B cell (primary cell): ENCODE data around the gene RAD51B. TPM values are rescaled to one million over a fixed set of nuclear protein-coding genes. Genes with fewer than 3 reads are reported as not detected.

Source experiments
- ATAC-seq: fragments of 200-7000 bp; cut with Tn5 transposase; one replicate; pipeline ENCODE4 v1.10.0; 2021; ENCODE audit warnings: low read depth, mild to moderate bottlenecking, moderate number of reproducible peaks, moderate library complexity
- CTCF ChIA-PET: fragments of 350-600 bp; sonication (Branson Sonifier 250); formaldehyde crosslinking; loops from one replicate; lab custom pipeline; 2021; ENCODE audit warnings: antibody characterized with exemption, inconsistent platforms; lab: Charles Lee
- POLR2A ChIA-PET: fragments of 350-600 bp; sonication (Branson Sonifier 250); formaldehyde crosslinking; loops from one replicate; lab custom pipeline; 2021; ENCODE audit warnings: antibody characterized with exemption; lab: Charles Lee
- DNase-seq: peaks from one replicate; pipeline ENCODE4 v3.0.0; 2013
- H2AFZ ChIP-seq: 2 replicates; pipeline ENCODE4 v1.6.1; 2012; ENCODE audit warnings: mild to moderate bottlenecking, low read depth, low read length; ENCODE audit not compliant: insufficient read depth, poor library complexity, severe bottlenecking
- H3K27ac ChIP-seq, 2 donors: 1 replicate in 1 of 2; 2 replicates in 1 of 2; pipeline ENCODE4 v1.5.1; 2012 to 2013; ENCODE audit warnings: low read length in 2 of 2, mild to moderate bottlenecking in 2 of 2, moderate library complexity in 1 of 2
- H3K27me3 ChIP-seq, 4 experiments: fragments of 200-600 bp in 1 of 4; sonication (generic) in 1 of 4; replicated peaks in 1 of 4; 1 replicate in 2 of 4; 2 replicates in 2 of 4; pipeline versions ENCODE4 v1.6.1 to v1.7.0; 2013 to 2016; ENCODE audit warnings: low read length in 3 of 4, mild to moderate bottlenecking in 2 of 4, mixed read lengths in 1 of 4, moderate library complexity in 1 of 4; ENCODE audit not compliant: insufficient read depth in 4 of 4, control insufficient read depth in 3 of 4; ENCODE audit errors: control extremely low read depth in 1 of 4
- H3K36me3 ChIP-seq, 2 experiments: replicated peaks in 1 of 2; 1 replicate in 1 of 2; 2 replicates in 1 of 2; pipeline versions ENCODE4 v1.6.1 to v1.7.1; 2013; ENCODE audit warnings: low read length in 1 of 2; ENCODE audit not compliant: insufficient read depth in 2 of 2, control insufficient read depth in 1 of 2; ENCODE audit errors: control extremely low read depth in 1 of 2, extremely low read depth in 1 of 2
- H3K4me1 ChIP-seq, 2 donors: fragments of 200-600 bp in 1 of 2; sonication (generic) in 1 of 2; 1 replicate in 1 of 2; 2 replicates in 1 of 2; pipeline versions ENCODE4 v1.5.1 to v1.6.1; 2013 to 2017; ENCODE audit warnings: low read length in 2 of 2; ENCODE audit not compliant: control insufficient read depth in 2 of 2, insufficient read depth in 2 of 2
- H3K4me2 ChIP-seq: replicated peaks from 2 replicates; pipeline ENCODE3; 2012; ENCODE audit warnings: mild to moderate bottlenecking, low read depth, low read length; ENCODE audit not compliant: poor library complexity, severe bottlenecking
- H3K4me3 ChIP-seq, 5 experiments: fragments of 200-600 bp in 1 of 5; sonication (generic) in 1 of 5; 1 replicate in 3 of 5; 2 replicates in 2 of 5; pipeline versions ENCODE4 v1.5.1 to v1.7.0; 2011 to 2016; ENCODE audit warnings: low read length in 4 of 5, mild to moderate bottlenecking in 4 of 5, low read depth in 2 of 5, control low read depth in 1 of 5, moderate library complexity in 1 of 5; ENCODE audit not compliant: insufficient read depth in 1 of 5; ENCODE audit errors: control extremely low read depth in 1 of 5, extremely low read depth in 1 of 5
- H3K79me2 ChIP-seq: fragments of 200-600 bp; sonication (generic); one replicate; pipeline ENCODE4 v1.6.0; 2016; ENCODE audit warnings: low read length; ENCODE audit not compliant: control insufficient read depth, insufficient read depth
- H3K9ac ChIP-seq: fragments of 200-600 bp; sonication (generic); 2 replicates; pipeline ENCODE4 v1.6.1; 2017; ENCODE audit warnings: mild to moderate bottlenecking, low read length, moderate library complexity
- H3K9me3 ChIP-seq, 3 donors: one replicate each; pipeline versions ENCODE4 v1.6.1 to v1.7.1; 2013; ENCODE audit warnings: low read length in 2 of 3; ENCODE audit not compliant: control insufficient read depth in 2 of 3, insufficient read depth in 1 of 3; ENCODE audit errors: control extremely low read depth in 1 of 3
- H4K20me1 ChIP-seq: 2 replicates; pipeline ENCODE4 v1.6.0; 2012; ENCODE audit warnings: mild to moderate bottlenecking, low read length; ENCODE audit not compliant: insufficient read depth, control insufficient read depth, poor library complexity, severe bottlenecking
- H3K27ac Mint-ChIP-seq: one replicate; pipeline ENCODE4 v1.8.0; 2021; ENCODE audit warnings: mixed read lengths
- H3K27me3 Mint-ChIP-seq: one replicate; pipeline ENCODE4 v1.8.0; 2021; ENCODE audit warnings: mixed read lengths
- H3K4me1 Mint-ChIP-seq: one replicate; pipeline ENCODE4 v1.8.0; 2021; ENCODE audit warnings: mixed read lengths
- H3K4me3 Mint-ChIP-seq: one replicate; pipeline ENCODE4 v1.8.0; 2021; ENCODE audit warnings: mixed read lengths
- H3K9me3 Mint-ChIP-seq: one replicate; pipeline ENCODE4 v1.8.0; 2022; ENCODE audit warnings: mixed read lengths; ENCODE audit not compliant: insufficient read depth
- CTCF ChIP-seq: fragments of 200-600 bp; IDR thresholded peaks from one replicate; pipeline ENCODE4 v1.8.0; 2022; ENCODE audit warnings: antibody characterized with exemption, mild to moderate bottlenecking
- EZH2 ChIP-seq: IDR thresholded peaks from 2 replicates; pipeline ENCODE4 v1.6.1; 2012; ENCODE audit warnings: borderline replicate concordance, low read depth, mild to moderate bottlenecking, moderate library complexity, low read length; ENCODE audit not compliant: insufficient read depth, poor library complexity, severe bottlenecking
- WGBS: methylation state at CpG from one replicate; pipeline ENCODE4 v1.1.5; 2013; ENCODE audit warnings: missing lambda C conversion rate; ENCODE audit not compliant: insufficient coverage; 5-methylcytosine and 5-hydroxymethylcytosine counted together
- intact Hi-C: fragments of 100-400 bp; cut with micrococcal nuclease; formaldehyde crosslinking; loops from one replicate; pipeline ENCODE4 v1.10.0; 2022
- polyA plus RNA-seq: library from polyadenylated mRNA; depleted of rRNA; stranded (reverse); fragments of >200 nt; gene quantifications from 2 replicates; pipeline ENCODE4 v1.2.3, GENCODE V29; 2012
- total RNA-seq, 2 donors: library from RNA; stranded (reverse); fragments of 120-200 nt in 1 of 2; gene quantifications; 1 replicate in 1 of 2; 2 replicates in 1 of 2; pipeline versions ENCODE4 v1.2.3 to v1.2.4, GENCODE V29; 2013 to 2022

RAD51B gene
- total and polyA plus RNA-seq, 2 donors (not counting 1 experiment from before 2014, with no cell fraction given), result 6.5 to 60.6 TPM

DNA sequence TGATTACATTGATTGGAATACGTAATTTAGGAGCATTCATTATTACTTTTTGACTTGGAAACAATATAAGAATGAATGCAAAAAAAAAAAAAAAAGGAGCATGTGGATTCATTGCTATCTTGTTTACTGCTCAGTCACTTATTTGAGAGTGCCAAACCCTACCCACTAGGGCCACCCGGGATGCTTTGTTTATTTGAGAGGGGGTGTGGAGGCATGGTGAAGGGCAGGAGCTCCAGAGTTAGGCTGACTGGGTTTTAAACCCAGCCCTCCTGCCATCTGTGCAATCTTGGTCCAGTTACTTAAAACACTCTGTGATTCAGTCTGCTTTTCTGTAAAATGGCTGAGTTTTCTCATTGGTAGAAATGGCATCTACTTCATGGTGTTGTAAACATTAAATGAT, 195.2 kb downstream of the RAD51B start:
- H2AFZ ChIP-seq, result no peak overlapping the region
- ChIA-PET POLR2A (no interaction called here), CTCF (no interaction called here)
- no peak for ATAC-seq
- no peaks in the 10 kb centered on the region for H3K27me3 ChIP-seq
- Mint-ChIP-seq H3K9me3 (no peaks in the 10 kb centered on the region), H3K4me3 (no peak overlapping the region), H3K27me3 (no peaks in the 10 kb centered on the region), H3K4me1 (no peaks in the 10 kb centered on the region), H3K27ac (no peak overlapping the region)
- no peak overlapping the region for H3K4me3 ChIP-seq
- H3K27ac ChIP-seq, result no peak overlapping the region
- intact Hi-C loops, result no loop called here
- H4K20me1 ChIP-seq, result no peaks in the 10 kb centered on the region
- H3K79me2 ChIP-seq, result no peaks in the 10 kb centered on the region
- no peak for TF ChIP-seq EZH2
- no peak for TF ChIP-seq CTCF
- H3K36me3 ChIP-seq, result no peaks in the 10 kb centered on the region
- no peak overlapping the region for H3K4me2 ChIP-seq
- no CpG with 5 or more reads among the region's 2 CpGs for WGBS
- H3K9me3 ChIP-seq, result no peaks in the 10 kb centered on the region
- H3K4me1 ChIP-seq, result no peaks in the 10 kb centered on the region
- DNase-seq, result no peak
- no peak overlapping the region for H3K9ac ChIP-seq

- ChIA-PET POLR2A (no interaction called here), CTCF (no interaction called here)
These were observed 196.0 kb downstream of the RAD51B start for GRCh38 chr14:68015356-68016254.

More at GRCh38 chr14:68015356-68016254, 196.0 kb downstream of the RAD51B start:
- Histone ChIP-seq H3K4me2 (no peak overlapping the region), H2AFZ (no peak overlapping the region), H3K4me1 (peaks cover 0 to under 1% of the 10 kb centered on the region in 2 donors), H3K27ac (no peak overlapping the region), H3K9me3 (no peaks in the 10 kb centered on the region), H3K27me3 (no peaks in the 10 kb centered on the region), H3K36me3 (no peaks in the 10 kb centered on the region), H3K4me3 (no peak overlapping the region), H3K79me2 (no peaks in the 10 kb centered on the region), H4K20me1 (no peaks in the 10 kb centered on the region), H3K9ac (no peak overlapping the region)
- Mint-ChIP-seq H3K4me3 (no peak overlapping the region), H3K27me3 (no peaks in the 10 kb centered on the region), H3K4me1 (peaks cover 2% of the 10 kb centered on the region), H3K27ac (no peak overlapping the region), H3K9me3 (no peaks in the 10 kb centered on the region)
- no peak for ATAC-seq
- 100% methylated on average over 3 of the region's 12 CpGs for WGBS
- intact Hi-C loops, result no loop called here
- DNase-seq, result no peak
- no peak for TF ChIP-seq EZH2
- TF ChIP-seq CTCF, result no peak
